ENCODE data around the gene DOCK9. TPM values are rescaled to one million over a fixed set of nuclear protein-coding genes. Genes with fewer than 3 reads are reported as not detected.
"Not testable (repeated sequence)": the region's sequence is repeated elsewhere in the genome, so short reads cannot be mapped to it uniquely, and the experiment has no call there.

The DOCK9 gene
- total RNA-seq, 6 experiments from 2014 or later: 16.5 to 24.3 (median 18.1) TPM

GRCh38 chr13:98755116-98755515, 222.7 kb downstream of the DOCK9 start:
- 55% methylated on average over 2 of the region's 2 CpGs for WGBS (ENCODE audit: insufficient coverage, low coverage, low lambda C conversion rate, missing lambda C conversion rate)
- H3K27ac ChIP-seq: peak overlapping the region in 1 of 3 donors; percentile 45
- H3K36me3 ChIP-seq: no peaks in the 10 kb centered on the region
- no peak for TF ChIP-seq POLR2A (IDR thresholded peaks at IDR 0.05)
- no peak for TF ChIP-seq CTCF (IDR thresholded peaks at IDR 0.05)
- no peaks in the 10 kb centered on the region for H3K9me3 ChIP-seq
- peaks cover 0 to 10% (median 5%) of the 10 kb centered on the region in 4 donors for H3K4me1 ChIP-seq
- intact Hi-C loops (cut with DNase I): no loop called here
- no peak overlapping the region for H3K4me3 ChIP-seq
- ATAC-seq: no peak
- H3K27me3 ChIP-seq: no peaks in the 10 kb centered on the region
- no peak for DNase-seq

- H3K4me1 ChIP-seq; H3K4me3 ChIP-seq; ATAC-seq; intact Hi-C loops (cut with DNase I); H3K9me3 ChIP-seq; DNase-seq; H3K27ac ChIP-seq; H3K27me3 ChIP-seq; H3K36me3 ChIP-seq: not testable (repeated sequence)
- WGBS (ENCODE audit: insufficient coverage, low coverage, low lambda C conversion rate, missing lambda C conversion rate): 93% methylated on average over 4 of the region's 4 CpGs
Measured at GRCh38 chr13:98754468-98754867, 223.4 kb downstream of the DOCK9 start.

DNA sequence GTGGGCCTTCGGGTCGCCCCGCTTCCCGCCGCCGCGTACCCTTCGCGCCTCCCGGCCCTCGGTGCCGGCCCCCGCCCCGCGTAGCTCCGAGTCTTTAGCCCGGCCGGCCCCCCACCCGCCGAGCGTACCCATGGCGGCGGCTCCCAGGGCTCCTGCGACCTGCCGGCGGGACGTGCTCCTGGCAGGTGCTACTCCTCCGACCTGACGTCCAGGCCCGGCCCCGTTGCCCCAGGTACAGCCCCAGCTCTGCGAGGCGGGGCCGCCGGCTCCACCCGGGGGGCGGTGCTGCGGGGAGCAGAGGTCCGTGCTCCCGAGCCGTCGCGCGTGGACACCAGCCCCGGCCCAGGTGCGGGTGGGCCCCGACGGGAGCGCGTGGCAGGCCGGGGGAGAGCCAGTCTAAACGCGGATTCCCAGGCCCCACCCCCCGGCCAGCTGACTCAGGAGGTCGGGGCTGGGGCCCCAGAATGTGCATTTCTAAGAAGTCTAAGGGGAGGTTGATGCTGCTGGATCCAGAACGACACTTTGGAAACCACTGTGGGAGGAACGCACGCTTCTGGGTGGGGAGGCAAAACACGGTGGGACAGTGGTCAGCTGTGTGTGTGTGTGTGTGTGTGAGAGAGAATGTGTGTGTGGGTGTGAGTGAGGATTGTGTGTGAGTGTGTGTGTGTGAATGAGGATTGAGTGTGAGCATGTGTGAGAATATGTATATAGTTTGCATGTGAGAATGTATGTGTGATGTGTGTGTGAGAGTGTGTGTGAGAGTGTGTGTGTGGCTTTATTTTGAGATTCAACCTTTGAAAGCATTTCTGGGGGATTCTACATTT, 225.2 kb downstream of the DOCK9 start, which contains the start of gene SLC15A1:
SLC15A1 (minus strand) TSS at position 206 of the 824 bp plus-strand sequence; CDS start at position 132, 74 bp downstream.
- WGBS (ENCODE audit: insufficient coverage, low coverage, low lambda C conversion rate, missing lambda C conversion rate): 15% methylated on average over 15 of the region's 59 CpGs
- DNase-seq: peak; percentile 56 to 82 (median 80)
- Histone ChIP-seq H3K4me1 (peaks cover 0 to 16% (median 7%) of the 10 kb centered on the region in 4 donors), H3K36me3 (no peaks in the 10 kb centered on the region), H3K27me3 (no peaks in the 10 kb centered on the region), H3K9me3 (no peaks in the 10 kb centered on the region), H3K27ac (peak within 1 kb of the TSS in 2 of 3 donors; percentile 70 to 71), H3K4me3 (peak within 1 kb of the TSS; percentile 43 to 74 (median 66))
- peak; percentile 60 to 88 (median 78) for ATAC-seq
- intact Hi-C loops (cut with DNase I): no loop called here
- TF ChIP-seq CTCF (IDR thresholded peaks at IDR 0.05): no peak
- peak; percentile 54 for TF ChIP-seq POLR2A (IDR thresholded peaks at IDR 0.05)

DNA sequence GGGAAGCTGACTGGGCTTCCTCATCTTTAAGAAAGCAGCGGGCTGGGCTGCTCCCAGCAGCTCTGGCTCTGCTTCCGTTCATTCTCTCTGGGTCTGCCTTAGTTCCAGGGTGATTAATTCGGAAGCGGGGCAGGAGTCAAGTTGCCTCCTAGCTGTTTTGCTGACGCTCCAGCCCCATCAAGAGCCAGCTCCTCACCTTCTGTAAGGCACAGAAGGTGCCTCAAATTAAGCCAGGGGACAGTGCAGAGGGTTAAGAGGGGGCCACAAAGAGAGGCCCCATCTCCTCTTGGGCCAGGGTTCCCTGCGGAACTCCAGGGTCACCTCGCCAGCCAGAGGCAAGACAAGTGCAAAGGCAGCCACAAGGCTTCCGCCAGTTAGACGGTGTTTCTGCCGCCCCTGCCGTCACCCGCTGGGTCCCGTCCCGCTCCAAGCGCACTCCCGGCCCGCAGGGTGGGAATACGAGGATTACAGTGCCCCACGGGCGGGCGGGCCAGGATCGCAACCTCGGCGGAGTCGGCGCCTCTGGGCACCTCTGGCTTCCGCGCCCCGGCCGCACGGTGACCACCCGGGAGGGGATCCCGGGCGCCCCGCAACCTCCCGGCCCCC, 225.9 kb downstream of the DOCK9 start:
- Histone ChIP-seq H3K4me3 (peak overlapping the region; percentile 43 to 74 (median 66)), H3K36me3 (no peaks in the 10 kb centered on the region), H3K27ac (peak overlapping the region in 2 of 3 donors; percentile 70 to 71), H3K27me3 (no peaks in the 10 kb centered on the region), H3K9me3 (no peaks in the 10 kb centered on the region), H3K4me1 (peaks cover 0 to 22% (median 11%) of the 10 kb centered on the region in 4 donors)
- ATAC-seq (peak; percentile 35 to 62 (median 42)), DNase-seq (no peak)
- intact Hi-C loops (cut with DNase I): no loop called here
- WGBS (ENCODE audit: insufficient coverage, low coverage, low lambda C conversion rate, missing lambda C conversion rate): 0% methylated on average over 8 of the region's 36 CpGs
- TF ChIP-seq POLR2A (IDR thresholded peaks at IDR 0.05): no peak
- no peak for TF ChIP-seq CTCF (IDR thresholded peaks at IDR 0.05)

- Histone ChIP-seq H3K9me3 (no peaks in the 10 kb centered on the region), H3K27me3 (no peaks in the 10 kb centered on the region), H3K4me1 (peaks cover 0 to 27% (median 13%) of the 10 kb centered on the region in 4 donors), H3K27ac (peak overlapping the region in 2 of 3 donors; percentile 70 to 71), H3K4me3 (peak overlapping the region; percentile 43 to 74 (median 66)), H3K36me3 (no peaks in the 10 kb centered on the region)
- WGBS (ENCODE audit: insufficient coverage, low coverage, low lambda C conversion rate, missing lambda C conversion rate): 39% methylated on average over 3 of the region's 8 CpGs
- intact Hi-C loops (cut with DNase I): no loop called here
- ATAC-seq: peak; percentile 60 to 64 (median 62)
- peak in 1 of 4 donors; percentile 13 for TF ChIP-seq CTCF (IDR thresholded peaks at IDR 0.05)
- TF ChIP-seq POLR2A (IDR thresholded peaks at IDR 0.05): peak; percentile 49
- DNase-seq: peak in 2 of 3 donors; percentile 36 to 69
Measured at GRCh38 chr13:98751367-98751782, 226.5 kb downstream of the DOCK9 start.

Data from right lobe of liver (tissue), 6 donors.